Mesothelial cell of epicardium (in vitro differentiated cells): ENCODE results near the gene NPPC. TPM values are rescaled to one million over a fixed set of nuclear protein-coding genes. Genes with fewer than 3 reads are reported as not detected.
"Not testable (repeated sequence)": the region's sequence is repeated elsewhere in the genome, so short reads cannot be mapped to it uniquely, and the experiment has no call there.

Experiments
- DNase-seq, 2 experiments: peaks; one replicate each; pipeline ENCODE4 v3.0.0; 2021; ENCODE audit warnings: low spot score in 2 of 2; ENCODE audit not compliant: unreplicated experiment in 2 of 2
- H3K27ac Mint-ChIP-seq: 2 replicates; pipeline ENCODE4 v1.8.0; 2021; ENCODE audit warnings: mixed read lengths
- H3K27me3 Mint-ChIP-seq: 2 replicates; pipeline ENCODE4 v1.8.0; 2021; ENCODE audit warnings: low read depth, mixed read lengths
- H3K36me3 Mint-ChIP-seq: 2 replicates; pipeline ENCODE4 v1.8.0; 2021; ENCODE audit warnings: mixed read lengths
- H3K4me1 Mint-ChIP-seq: 2 replicates; pipeline ENCODE4 v1.8.0; 2021; ENCODE audit warnings: mixed read lengths
- H3K4me3 Mint-ChIP-seq: 2 replicates; pipeline ENCODE4 v1.8.0; 2021; ENCODE audit warnings: mild to moderate bottlenecking, moderate library complexity, mixed read lengths
- H3K9me3 Mint-ChIP-seq: 2 replicates; pipeline ENCODE4 v1.8.0; 2021; ENCODE audit warnings: mixed read lengths
- total RNA-seq: library from RNA; stranded (reverse); gene quantifications from 3 replicates; pipeline ENCODE4 v1.2.1, GENCODE V29; 2021
- TF ChIP-seq, protein P1 (sequence below): fragments of 200-600 bp; sonication (generic); IDR thresholded peaks from one replicate; pipeline ENCODE4 v1.5.0; 2021; ENCODE audit warnings: antibody characterized with exemption; ENCODE audit not compliant: unreplicated experiment

NPPC gene
- total RNA-seq, 1 donor from 2014 or later = 0.80 TPM

- Mint-ChIP-seq H3K27ac (no peak overlapping the region), H3K27me3 (peaks cover 18% of the 10 kb centered on the region), H3K4me1 (no peaks in the 10 kb centered on the region), H3K36me3 (no peaks in the 10 kb centered on the region), H3K9me3 (peaks cover 12% of the 10 kb centered on the region), H3K4me3 (no peak overlapping the region)
- TF ChIP-seq, protein P1, sequence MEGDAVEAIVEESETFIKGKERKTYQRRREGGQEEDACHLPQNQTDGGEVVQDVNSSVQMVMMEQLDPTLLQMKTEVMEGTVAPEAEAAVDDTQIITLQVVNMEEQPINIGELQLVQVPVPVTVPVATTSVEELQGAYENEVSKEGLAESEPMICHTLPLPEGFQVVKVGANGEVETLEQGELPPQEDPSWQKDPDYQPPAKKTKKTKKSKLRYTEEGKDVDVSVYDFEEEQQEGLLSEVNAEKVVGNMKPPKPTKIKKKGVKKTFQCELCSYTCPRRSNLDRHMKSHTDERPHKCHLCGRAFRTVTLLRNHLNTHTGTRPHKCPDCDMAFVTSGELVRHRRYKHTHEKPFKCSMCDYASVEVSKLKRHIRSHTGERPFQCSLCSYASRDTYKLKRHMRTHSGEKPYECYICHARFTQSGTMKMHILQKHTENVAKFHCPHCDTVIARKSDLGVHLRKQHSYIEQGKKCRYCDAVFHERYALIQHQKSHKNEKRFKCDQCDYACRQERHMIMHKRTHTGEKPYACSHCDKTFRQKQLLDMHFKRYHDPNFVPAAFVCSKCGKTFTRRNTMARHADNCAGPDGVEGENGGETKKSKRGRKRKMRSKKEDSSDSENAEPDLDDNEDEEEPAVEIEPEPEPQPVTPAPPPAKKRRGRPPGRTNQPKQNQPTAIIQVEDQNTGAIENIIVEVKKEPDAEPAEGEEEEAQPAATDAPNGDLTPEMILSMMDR = no peak
- DNase-seq = no peak
Observed at GRCh38 chr2:231951452-231952035, 25.3 kb upstream of the NPPC start.

DNA sequence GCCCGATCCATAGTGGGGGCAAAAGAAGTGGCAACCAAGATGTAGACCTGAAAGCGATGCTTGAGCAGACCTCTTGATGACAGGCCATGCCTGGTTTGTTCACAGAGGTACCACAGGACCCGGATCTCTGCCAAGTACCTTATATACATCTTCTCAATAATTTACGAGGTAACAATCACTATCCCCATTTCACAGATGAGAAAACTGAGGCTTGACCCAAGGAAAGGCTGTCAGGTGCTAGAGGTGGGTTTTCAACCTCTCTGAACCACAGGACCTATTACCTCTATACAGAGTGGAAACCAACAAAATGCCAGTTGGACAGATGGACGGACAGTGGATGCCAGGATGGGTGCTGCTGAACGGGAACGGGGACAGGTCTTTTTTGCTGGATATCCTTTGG lies 21.5 kb upstream of the NPPC start:
- Mint-ChIP-seq H3K36me3 (no peaks in the 10 kb centered on the region), H3K27me3 (no peaks in the 10 kb centered on the region), H3K4me3 (no peak overlapping the region), H3K4me1 (no peaks in the 10 kb centered on the region), H3K9me3 (peaks cover 12% of the 10 kb centered on the region), H3K27ac (no peak overlapping the region)
- TF ChIP-seq, protein P1 = no peak
- DNase-seq = no peak

- not testable (repeated sequence) for H3K27me3 Mint-ChIP-seq, H3K4me3 Mint-ChIP-seq, H3K27ac Mint-ChIP-seq, H3K4me1 Mint-ChIP-seq, DNase-seq, H3K36me3 Mint-ChIP-seq
- peaks cover 12% of the 10 kb centered on the region for H3K9me3 Mint-ChIP-seq
Observed at GRCh38 chr2:231947112-231947511, 20.9 kb upstream of the NPPC start.

- peaks cover 3% of the 10 kb centered on the region for H3K27me3 Mint-ChIP-seq
- no peak for DNase-seq
- TF ChIP-seq, protein P1 = no peak
- H3K27ac Mint-ChIP-seq = no peak overlapping the region
- no peaks in the 10 kb centered on the region for H3K4me1 Mint-ChIP-seq
- H3K4me3 Mint-ChIP-seq = no peak overlapping the region
- no peaks in the 10 kb centered on the region for H3K36me3 Mint-ChIP-seq
- peaks cover 7% of the 10 kb centered on the region for H3K9me3 Mint-ChIP-seq
Observed at GRCh38 chr2:231946241-231946814, 20.1 kb upstream of the NPPC start.

GRCh38 chr2:231942180-231942579 lies 16.0 kb upstream of the NPPC start:
- TF ChIP-seq, protein P1 = no peak
- Mint-ChIP-seq H3K4me1 (no peaks in the 10 kb centered on the region), H3K36me3 (no peaks in the 10 kb centered on the region), H3K27ac (no peak overlapping the region), H3K9me3 (no peaks in the 10 kb centered on the region), H3K27me3 (peaks cover 8% of the 10 kb centered on the region), H3K4me3 (no peak overlapping the region)
- DNase-seq = no peak

DNA sequence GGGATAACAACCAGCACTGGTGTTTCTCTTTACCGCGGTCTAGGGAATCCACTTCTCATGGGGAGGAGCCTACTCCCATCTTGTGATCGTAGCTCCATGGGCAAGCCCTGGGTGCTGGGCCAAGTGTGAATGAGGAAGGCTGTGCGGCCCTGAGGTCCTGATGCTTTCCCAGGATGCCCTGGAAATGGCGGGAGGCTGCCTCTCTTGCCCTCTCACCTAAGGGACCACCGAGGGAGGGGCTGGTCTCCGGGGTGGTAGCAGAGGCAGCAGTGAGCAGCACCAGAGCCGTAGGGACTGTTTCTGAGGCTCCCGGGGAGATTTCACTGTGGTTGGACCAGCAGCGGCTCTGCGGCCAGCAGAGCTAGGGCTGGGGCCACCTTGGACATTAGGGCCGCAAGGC lies 15.5 kb upstream of the NPPC start:
- no peak overlapping the region for H3K4me3 Mint-ChIP-seq
- no peaks in the 10 kb centered on the region for H3K4me1 Mint-ChIP-seq
- H3K36me3 Mint-ChIP-seq = no peaks in the 10 kb centered on the region
- no peaks in the 10 kb centered on the region for H3K9me3 Mint-ChIP-seq
- peaks cover 8% of the 10 kb centered on the region for H3K27me3 Mint-ChIP-seq
- DNase-seq = peak in 1 of 2 experiments; percentile 17
- H3K27ac Mint-ChIP-seq = no peak overlapping the region
- TF ChIP-seq, protein P1 = no peak
